Endothelial cell of umbilical vein (primary cell): ENCODE measurements around the gene ANKRD40CL.

Source experiments
- CTCF ChIP-seq, 2 donors: IDR thresholded peaks; 1 replicate in 1 of 2; 2 replicates in 1 of 2; pipeline ENCODE4 v1.5.1; 2011; ENCODE audit warnings: low read length in 2 of 2, mild to moderate bottlenecking in 2 of 2, moderate library complexity in 2 of 2, control low read depth in 1 of 2, inconsistent platforms in 1 of 2, low read depth in 1 of 2; ENCODE audit not compliant: insufficient read depth in 1 of 2; ENCODE audit errors: extremely low read depth in 1 of 2
- EZH2 ChIP-seq: IDR thresholded peaks from 2 replicates; pipeline ENCODE4 v1.6.1; 2012; ENCODE audit warnings: borderline replicate concordance, low read depth, mild to moderate bottlenecking, moderate library complexity, low read length, inconsistent platforms; ENCODE audit not compliant: severe bottlenecking
- POLR2A ChIP-seq: IDR thresholded peaks from 2 replicates; pipeline ENCODE4 v1.6.1; 2012; ENCODE audit warnings: low read depth, mild to moderate bottlenecking, control low read depth, low read length
- POLR2AphosphoS5 ChIP-seq: IDR thresholded peaks from 2 replicates; pipeline ENCODE4 v1.6.1; 2012; ENCODE audit warnings: low read depth, mild to moderate bottlenecking, control low read depth, low read length, moderate library complexity; ENCODE audit not compliant: insufficient read depth

- TF ChIP-seq CTCF (IDR thresholded peaks at IDR 0.05; ENCODE audit: extremely low read depth in 1 of 2, insufficient read depth in 1 of 2, low read depth in 1 of 2, low read length in 2 of 2), result no peak
- peak; percentile 87 for TF ChIP-seq POLR2A
- no peak for TF ChIP-seq EZH2
- peak; percentile 97 for TF ChIP-seq POLR2AphosphoS5
Observed at GRCh38 chr17:50719144-50719923, 48.0 kb downstream of the ANKRD40CL start, which contains the start of gene LUC7L3.
